Mesenteric fat pad (tissue), 1 donor: ENCODE results near the gene LRRC31. TPM values are rescaled to one million over a fixed set of nuclear protein-coding genes. Genes with fewer than 3 reads are reported as not detected.

Experiments
- DNase-seq: peaks from one replicate; pipeline ENCODE4 v3.0.0-alpha.2; 2020; ENCODE audit warnings: low spot score
- total RNA-seq: library from RNA; stranded (reverse); fragmentation: NEBNext Ultra II Directional; extraction: Animal tissue kit (Norgen Biotek cat#: 25700); gene quantifications from one replicate; pipeline ENCODE4 v1.2.1, GENCODE V29; 2021
- donor health status: DM: yes; HTN: yes; CAD: no.

The LRRC31 gene
- total RNA-seq, 1 donor from 2014 or later, result not detected

DNA sequence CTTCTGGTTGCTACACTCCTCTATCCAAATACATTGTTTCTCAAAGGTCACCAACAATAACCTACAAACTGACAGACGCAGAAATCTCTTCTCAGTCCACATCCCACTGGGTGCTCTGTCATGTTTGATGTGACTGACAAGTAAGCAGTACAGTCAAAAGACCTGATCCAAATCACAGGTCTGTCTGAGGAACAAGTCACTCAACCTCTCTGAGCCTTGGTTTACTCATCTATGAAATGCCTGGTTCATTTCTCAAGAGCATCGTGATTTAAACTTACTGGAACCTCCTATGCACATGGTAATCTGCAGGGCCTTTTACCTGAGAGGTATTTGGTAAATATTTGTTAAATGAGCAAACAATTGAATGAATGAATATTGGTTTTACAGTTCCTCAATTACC is 5.5 kb downstream of the LRRC31 start:
- no peak for DNase-seq

DNA sequence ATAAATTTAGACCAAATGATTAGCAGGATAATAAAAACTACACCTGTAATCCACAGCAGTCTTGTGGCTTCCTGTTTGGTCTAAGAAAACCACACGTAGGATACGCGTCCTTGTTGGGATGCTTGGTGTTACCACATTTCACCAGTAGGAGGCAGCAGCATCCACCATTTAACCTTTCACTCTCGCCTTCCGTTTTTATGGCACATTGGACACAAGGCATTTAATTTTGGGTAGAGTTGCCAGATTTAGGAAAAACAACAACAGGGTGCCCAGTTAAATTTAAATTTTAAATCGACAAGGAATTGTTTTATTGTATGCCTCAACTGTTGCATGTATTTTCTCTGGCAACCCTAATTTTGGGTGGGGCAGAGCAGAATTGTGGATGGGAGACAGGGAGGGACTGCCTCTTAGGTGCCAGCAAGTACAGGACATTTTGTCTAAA is 6.3 kb downstream of the LRRC31 start:
- DNase-seq, result no peak

DNA sequence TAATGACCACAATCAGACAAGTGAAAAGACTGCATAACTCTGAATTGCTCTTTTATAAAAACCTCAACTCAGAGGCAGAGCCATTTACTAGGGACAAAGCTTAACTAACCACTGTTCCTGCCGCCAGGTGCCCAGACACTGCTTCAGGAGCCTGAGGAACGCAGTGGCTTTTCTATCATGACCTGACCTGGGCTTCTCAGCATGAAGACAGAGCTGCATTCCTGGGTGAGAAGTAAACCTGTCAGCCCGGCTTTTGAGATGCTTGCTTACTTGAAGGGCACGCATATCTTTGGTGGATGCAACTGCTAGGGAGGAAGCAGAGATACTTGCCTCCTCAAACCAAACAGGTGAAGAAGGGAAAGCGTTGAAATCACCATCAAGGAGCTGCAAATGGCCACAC is 7.9 kb downstream of the LRRC31 start:
- DNase-seq, result no peak

DNA sequence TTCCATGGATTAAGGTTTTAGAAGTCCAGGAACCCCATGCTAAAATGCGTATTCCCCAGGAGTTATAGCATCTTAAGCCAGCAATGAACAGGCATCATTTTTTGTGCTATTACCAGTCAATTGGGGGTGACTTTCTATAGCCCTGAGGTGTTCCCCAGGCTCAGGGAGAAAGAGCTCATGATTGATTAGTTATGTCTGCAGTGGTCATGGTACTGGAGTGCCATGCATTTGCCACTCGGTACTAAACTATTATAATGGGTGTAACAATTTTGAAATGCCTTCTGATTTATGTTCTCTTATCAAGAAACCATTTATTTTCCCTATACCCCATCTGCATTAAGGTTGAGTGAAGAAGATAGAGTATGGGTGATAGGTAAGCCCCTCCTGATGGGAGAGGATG is 11.9 kb downstream of the LRRC31 start:
- DNase-seq, result no peak

DNA sequence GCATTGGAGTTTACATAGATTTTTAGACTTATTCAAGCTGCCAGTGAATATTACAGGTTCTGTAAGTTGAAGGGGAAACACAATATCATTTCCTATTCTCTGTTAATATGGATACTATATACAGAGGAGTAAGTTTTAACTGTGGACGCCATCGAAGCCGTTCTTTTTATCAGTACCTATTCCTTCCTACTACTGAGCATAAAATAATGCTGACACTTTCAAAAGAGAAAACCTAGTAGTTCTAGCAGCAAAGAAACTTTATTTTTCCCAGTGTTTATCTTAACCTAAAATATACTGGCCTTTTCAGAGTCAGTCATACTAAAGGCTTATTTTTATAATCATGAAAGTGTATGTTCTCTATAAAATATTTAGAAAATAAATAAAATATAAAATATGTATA is 14.2 kb downstream of the LRRC31 start:
- DNase-seq, result no peak

DNA sequence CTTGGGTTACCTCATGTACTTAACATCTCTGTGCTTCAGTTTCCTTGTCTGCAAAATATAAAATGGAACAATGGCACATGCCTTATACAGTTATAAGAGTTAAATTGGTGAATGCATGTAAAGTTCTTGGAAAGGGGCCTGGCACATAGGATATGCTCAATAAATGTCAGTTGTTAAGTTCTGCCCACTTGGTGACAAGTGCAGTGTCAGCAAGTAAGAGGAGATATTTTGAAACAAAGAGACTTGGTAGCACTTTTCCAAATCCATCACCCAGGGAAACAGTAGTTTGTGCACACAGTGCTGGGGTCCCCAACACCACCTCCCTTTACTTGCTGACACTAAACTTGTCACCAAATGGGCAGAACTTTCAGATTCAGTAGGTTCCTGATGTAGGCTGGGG is 19.1 kb downstream of the LRRC31 start:
- DNase-seq, result no peak

DNA sequence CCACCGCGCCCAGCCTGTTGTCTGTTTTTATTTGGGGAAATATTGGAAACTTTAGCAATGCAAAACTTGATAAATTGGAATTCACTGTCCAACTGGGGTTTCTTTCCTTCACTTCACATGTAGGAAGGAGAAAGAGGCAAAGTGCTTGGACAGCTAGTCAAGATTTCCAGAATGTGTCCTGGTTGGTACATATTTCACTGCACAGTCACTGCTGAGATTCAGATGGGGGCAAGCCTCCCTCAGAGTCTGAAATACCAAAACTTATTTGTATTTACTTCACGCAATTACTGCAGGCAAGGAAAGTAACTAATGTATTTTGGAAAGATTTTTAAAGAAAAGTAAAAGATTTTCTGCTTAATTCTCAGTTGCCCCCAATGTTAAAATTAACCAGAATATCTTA is 21.0 kb downstream of the LRRC31 start:
- no peak for DNase-seq

DNA sequence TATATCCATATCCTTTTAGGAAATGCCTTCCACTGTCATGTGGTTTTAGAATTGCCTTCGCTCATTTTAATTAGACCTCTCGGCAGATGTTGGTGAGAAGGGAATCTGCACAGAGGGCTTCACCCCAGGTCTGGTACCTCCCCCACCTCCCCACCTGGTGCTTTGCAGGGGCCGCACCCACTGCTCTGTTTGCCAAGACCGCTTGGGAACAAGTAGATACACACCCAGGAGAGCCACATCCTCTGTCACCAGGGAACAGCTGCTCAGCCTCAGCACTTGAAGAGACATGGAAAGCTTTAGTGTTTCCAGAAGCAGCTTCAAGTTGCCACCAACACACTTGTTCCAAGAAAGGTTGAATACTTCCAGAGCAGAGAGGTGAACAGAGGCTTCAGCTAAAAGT is 21.8 kb downstream of the LRRC31 start:
- DNase-seq, result no peak

DNA sequence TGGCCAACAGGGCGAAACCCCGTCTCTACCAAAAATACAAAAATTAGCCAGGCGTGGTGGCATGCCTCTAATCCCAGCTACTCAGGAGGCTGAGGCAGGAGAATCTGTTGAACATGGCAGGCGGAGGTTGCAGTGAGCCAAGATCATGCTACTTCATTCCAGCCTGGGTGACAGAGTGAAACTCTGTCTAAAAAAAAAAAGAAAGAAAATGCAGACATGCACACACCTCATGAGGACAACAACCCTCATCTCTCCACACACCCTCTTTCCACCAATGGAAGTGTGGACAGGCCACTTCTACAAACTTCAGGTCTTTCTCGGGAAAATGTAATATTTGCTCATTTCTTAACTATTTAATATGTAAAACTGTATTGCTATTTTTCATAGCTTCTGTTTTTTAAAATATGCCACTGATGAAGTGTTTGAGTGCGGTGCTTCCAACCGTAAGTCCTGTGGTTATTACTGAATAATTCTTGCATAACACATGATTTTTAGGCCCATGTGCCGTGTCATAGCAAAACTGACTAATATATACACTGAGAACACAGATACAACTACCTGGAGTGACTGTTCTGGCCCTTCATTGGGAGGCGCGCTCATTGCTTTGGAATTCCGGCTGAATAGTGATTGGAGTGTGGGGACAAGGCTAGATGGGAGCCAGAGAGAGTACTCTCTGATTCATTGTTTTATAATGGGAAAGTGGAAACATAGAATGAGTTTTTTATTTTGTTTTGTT is 23.1 kb downstream of the LRRC31 start:
- no peak for DNase-seq

DNA sequence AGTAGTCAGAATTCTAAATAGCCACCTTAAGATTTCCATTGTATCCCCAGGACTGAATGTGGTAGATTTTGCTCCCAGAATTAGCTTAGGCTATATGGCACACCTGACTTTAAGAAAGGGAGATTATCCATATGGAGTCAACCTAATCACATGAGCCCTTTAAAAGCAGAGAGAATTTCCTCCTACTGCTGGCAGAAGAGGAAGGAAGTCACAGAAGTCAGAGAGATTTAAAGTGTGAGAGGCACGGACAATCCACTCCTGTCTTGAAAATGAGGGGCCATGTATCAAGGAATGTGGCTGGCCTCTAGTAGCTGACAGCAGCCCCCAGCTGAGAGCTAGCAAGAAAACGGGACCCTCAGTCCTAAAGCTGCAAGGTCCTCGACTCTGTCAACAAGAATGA is 26.8 kb downstream of the LRRC31 start:
- no peak for DNase-seq

DNA sequence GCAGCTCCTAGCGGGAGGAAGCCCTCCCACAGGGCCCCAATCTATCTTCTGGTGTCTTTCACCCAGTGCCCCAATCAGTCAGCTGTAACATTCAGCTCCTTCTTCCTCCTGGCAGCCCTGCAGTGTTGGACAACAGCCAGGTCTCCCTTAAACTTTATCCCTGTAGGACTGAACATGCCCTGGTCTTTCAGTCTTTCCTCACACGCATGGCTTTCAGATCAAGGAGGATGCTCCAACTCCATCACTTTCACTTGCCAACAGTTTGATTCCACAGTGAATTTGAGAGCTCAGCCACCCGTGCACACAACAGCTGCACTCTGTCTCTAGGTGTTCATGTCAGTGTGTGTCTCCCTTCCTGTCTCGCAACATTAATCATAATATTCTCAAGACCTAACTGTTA is 28.6 kb downstream of the LRRC31 start:
- no peak for DNase-seq

DNA sequence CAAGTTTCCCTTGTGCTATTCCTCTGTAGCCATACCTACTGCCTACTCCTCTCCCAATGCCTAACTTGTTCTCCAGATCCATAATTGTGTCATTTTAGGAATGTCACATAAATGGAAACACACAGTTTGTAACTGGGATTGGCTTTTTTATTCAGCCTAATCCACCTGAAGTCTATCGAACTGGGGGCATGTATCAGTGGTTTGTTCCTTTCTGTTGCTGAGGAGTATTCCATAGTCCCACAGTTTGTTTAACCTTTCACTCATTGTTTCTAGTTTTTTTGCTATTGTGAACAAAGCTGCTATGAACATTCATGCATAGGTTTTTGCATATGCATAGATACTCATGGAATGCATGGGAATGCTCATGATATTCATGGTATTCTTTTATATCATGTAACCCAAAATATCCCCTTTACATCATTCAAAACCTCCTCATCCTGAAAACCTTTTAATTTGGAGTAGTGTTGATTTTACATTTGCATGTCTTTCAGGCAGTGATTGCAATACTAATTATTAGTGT is 31.2 kb downstream of the LRRC31 start:
- no peak for DNase-seq

DNA sequence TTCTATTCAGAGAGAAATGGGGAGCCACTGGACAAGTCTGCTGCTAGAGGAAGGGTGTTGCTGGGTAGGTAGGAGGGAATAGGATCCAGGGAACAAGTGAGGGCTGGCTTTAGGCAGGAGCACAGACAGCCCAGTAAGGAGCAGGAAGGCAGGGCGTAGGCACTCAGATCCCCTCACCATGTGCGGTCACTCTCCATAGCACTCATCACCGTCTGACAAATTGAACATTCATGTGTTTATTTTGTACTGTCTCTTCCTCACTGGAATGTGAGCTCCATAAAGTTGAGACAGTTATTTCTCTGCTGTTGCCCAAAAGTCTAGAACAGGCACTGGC is 32.8 kb downstream of the LRRC31 start:
- DNase-seq, result no peak

DNA sequence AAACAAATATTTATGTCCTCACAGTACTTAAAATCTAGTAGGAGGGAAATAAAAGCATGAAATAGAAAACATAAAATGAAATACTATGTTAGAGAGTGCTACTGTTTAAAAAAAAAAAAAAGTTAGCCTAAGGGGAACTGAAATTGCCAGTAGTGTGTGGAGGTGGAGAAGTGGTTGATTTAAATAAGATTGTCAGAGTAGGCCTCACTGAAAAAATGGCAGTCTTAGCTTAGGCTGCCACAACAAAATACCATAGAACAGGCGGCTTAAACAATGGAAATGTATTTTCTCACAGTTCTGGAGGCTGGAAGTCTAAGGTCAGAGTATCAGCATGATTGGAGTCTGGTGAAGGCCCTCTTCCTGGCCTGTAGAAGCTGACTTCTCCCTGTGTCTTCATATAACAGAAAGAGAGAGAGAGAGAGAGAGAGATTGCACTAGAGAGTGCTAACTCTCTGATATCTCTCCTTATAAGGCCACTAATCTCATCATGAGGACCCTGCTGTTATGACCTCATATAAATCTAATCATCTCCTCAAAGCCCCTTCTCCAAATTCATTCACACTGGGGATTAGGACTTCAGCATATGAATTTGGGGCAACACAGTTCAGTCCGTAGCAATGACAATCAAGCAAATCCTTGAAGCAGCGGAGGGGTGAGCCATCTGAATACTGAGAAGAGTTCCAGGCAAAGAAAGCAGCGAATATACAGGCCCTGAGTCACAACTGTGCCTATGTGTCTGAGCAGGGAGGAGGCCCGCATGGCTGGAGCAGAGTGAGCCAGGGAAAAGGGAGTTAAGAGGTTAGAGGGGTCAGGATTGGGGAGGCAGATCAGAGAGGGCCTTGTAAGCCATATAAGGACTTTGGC is 33.4 kb downstream of the LRRC31 start:
- no peak for DNase-seq

DNA sequence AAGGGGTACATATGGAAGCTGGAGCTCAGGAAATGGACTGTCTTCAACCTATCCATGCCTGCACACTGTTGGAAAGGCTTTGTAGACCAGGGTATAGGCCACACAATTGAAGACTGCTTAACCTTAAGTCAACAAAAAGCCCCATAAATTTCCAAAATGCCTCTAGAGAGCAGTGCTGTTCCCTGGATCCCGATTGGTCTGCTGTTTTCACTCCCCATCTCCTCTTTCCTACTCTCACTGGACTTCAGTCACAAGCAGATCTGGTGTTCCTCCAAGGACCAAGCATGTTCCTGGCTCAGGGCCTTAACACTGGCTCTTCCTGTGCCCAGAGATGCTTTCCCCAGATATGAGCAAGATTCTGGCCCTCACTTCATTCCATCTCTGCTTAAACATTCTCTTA is 34.2 kb downstream of the LRRC31 start:
- no peak for DNase-seq

DNA sequence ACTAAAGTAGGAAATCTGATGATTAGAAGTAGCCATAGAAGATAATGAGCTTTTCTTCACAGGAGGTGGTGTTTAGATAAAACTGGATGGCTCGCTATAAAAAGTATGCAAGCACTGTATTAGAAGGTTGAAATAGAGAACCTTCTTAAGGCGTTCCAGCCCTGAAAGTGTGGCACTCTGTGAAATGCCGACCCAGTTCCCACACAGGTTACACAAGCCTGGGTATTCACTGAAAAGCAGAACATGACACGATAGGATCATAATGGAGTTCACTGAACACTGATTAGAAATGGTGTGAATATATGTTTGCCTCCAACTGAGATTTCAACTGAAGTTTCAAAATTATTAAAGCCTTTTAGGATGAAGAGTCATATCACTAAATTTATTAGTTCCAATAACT is 42.0 kb downstream of the LRRC31 start:
- DNase-seq, result no peak

DNA sequence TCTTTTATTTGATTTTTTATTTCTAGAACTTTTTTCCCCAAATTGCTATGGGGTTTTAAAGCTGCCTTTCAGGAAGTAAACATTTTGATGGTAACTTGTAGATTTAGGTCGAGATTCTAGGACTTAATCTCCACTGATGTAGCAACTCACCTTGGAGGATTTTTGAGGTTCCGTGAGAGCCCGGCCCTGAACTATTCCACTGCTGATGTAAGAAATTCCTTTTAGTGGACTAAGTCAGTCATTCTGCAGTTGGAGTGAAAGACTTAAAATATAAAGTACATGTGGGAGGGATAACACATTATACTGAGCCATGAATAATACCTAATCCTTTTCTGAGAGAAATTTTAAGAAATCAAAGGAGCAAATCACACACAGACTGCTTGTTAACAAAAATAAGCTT is 44.4 kb downstream of the LRRC31 start:
- no peak for DNase-seq

DNA sequence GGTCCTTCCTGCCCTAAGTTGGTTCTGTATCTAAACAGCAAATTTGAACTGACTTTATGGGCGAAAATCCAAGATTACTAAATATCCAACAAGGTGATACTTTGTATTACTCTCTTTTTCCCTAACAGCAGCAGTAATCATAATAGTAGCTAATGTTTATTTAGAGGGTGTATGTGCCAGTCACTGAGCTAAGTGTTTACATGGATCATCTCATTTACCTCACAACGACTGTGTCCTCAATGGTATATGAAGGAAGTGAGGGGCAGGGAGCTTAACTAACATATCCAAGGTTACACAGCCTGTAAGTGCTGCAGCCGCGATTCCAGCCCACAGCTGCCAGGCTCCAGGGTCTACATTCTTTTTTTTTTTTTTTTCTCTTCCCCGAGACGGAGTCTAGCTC is 46.8 kb downstream of the LRRC31 start:
- DNase-seq, result no peak

DNA sequence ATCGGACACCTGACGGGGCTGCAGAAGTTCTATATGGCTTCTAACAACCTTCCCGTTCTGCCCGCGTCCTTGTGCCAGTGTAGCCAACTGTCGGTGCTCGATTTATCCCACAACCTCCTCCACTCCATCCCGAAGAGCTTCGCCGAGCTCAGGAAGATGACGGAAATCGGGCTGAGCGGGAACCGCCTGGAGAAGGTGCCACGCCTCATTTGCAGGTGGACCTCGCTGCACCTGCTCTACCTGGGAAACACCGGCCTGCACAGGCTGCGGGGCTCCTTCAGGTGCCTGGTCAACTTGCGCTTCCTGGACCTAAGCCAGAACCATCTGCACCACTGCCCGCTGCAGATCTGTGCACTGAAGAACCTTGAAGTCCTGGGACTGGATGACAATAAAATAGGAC is 47.2 kb downstream of the LRRC31 start:
- no peak for DNase-seq

DNA sequence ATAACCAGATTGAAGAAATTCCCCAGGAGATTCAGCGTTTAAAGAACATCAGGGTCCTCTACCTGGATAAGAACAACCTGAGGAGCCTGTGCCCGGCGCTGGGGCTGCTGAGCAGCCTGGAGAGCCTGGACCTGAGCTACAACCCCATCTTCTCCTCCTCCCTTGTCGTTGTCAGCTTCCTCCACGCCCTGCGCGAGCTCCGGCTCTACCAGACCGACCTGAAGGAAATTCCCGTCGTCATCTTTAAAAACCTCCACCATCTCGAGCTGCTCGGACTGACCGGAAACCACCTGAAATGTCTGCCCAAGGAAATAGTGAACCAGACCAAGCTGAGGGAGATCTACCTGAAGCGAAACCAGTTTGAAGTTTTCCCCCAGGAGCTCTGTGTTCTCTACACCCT is 47.6 kb downstream of the LRRC31 start:
- no peak for DNase-seq

DNA sequence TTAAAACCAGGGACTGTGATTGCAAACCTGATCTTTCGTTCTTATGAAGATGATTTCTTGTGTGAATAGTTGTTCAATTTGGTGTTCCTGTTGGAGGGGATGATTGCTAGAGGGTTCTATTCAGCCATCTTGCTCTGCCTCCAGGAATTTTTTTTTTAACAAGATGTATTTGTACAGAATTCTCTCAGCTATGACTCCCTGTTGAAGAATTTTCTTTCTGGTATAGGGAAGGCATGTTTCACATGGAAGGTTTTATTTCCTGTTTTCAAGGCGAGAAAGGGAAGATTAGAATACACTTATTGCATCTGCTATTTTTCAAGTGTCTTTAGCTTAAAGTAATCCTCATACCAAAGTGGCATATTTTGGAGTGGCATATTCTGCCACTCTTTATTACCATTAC is 51.4 kb downstream of the LRRC31 start:
- no peak for DNase-seq

DNA sequence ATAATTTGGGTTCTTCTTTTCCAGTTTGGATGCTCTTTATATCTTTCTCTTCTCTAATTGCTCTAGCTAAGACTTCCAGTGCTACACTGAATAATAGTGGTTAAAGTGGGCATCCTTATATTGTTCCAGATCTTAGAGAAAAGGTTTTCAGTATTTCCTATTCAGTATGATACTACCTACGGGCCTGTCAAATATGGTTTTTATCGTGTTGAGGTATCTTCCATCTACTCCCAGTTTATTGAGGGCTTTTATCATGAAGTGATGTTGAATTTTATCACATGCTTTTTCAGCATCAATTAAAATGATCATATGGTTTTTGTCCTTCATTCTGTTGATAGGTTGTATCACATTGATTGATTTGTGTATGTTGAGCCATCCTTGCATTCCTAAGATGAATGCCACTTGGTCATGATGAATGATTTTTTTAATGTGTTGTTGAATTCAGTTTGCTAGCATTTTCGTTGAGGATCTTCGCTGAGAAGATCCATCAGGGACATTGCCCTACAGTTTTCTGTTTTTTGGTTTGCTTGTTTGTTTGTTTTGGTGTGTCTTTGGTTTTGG is 54.1 kb downstream of the LRRC31 start:
- no peak for DNase-seq
